ENCODE measurements around the gene IKBIP. TPM values are rescaled to one million over a fixed set of nuclear protein-coding genes. Genes with fewer than 3 reads are reported as not detected.
"Not testable (repeated sequence)": the region's sequence is repeated elsewhere in the genome, so short reads cannot be mapped to it uniquely, and the experiment has no call there.

Gene IKBIP
- total RNA-seq, 1 donor: 90.7 TPM

GRCh38 chr12:98653866-98654493 is 9.4 kb upstream of the IKBIP start:
- DNase-seq (ENCODE audit: low read depth): peak; percentile 77
- TF ChIP-seq CTCF (IDR thresholded peaks at IDR 0.05; ENCODE audit: insufficient read depth, low read depth, low read length): peak; percentile 66
- no peak overlapping the region for H3K4me3 ChIP-seq (ENCODE audit: low read depth, low read length)

- H3K4me3 ChIP-seq (ENCODE audit: low read depth, low read length): no peak overlapping the region
- no peak for TF ChIP-seq CTCF (IDR thresholded peaks at IDR 0.05; ENCODE audit: insufficient read depth, low read depth, low read length)
- no peak for DNase-seq (ENCODE audit: low read depth)
These were observed 6.7 kb upstream of the IKBIP start for GRCh38 chr12:98651328-98651727.

- H3K4me3 ChIP-seq (ENCODE audit: low read depth, low read length): peak overlapping the region; percentile 90
- DNase-seq (ENCODE audit: low read depth): peak; percentile 20
- TF ChIP-seq CTCF (IDR thresholded peaks at IDR 0.05; ENCODE audit: insufficient read depth, low read depth, low read length): no peak
These were observed 1.9 kb upstream of the IKBIP start for GRCh38 chr12:98646294-98647090.

GRCh38 chr12:98645572-98646067 is 1.0 kb upstream of the IKBIP start:
- peak; percentile 28 for DNase-seq (ENCODE audit: low read depth)
- H3K4me3 ChIP-seq (ENCODE audit: low read depth, low read length): peak overlapping the region; percentile 90
- TF ChIP-seq CTCF (IDR thresholded peaks at IDR 0.05; ENCODE audit: insufficient read depth, low read depth, low read length): no peak

- DNase-seq (ENCODE audit: low read depth): no peak
- peak overlapping the region; percentile 90 for H3K4me3 ChIP-seq (ENCODE audit: low read depth, low read length)
- peak; percentile 15 for TF ChIP-seq CTCF (IDR thresholded peaks at IDR 0.05; ENCODE audit: insufficient read depth, low read depth, low read length)
These were observed 216 bp downstream of the IKBIP start for GRCh38 chr12:98644433-98644711.

GRCh38 chr12:98642801-98643200 is 1.8 kb downstream of the IKBIP start:
- DNase-seq (ENCODE audit: low read depth): not testable (repeated sequence)

GRCh38 chr12:98639491-98639890 is 5.1 kb downstream of the IKBIP start:
- DNase-seq (ENCODE audit: low read depth): no peak
- TF ChIP-seq CTCF (IDR thresholded peaks at IDR 0.05; ENCODE audit: insufficient read depth, low read depth, low read length): no peak
- no peak overlapping the region for H3K4me3 ChIP-seq (ENCODE audit: low read depth, low read length)

More at GRCh38 chr12:98642801-98643200, 1.8 kb downstream of the IKBIP start:
- H3K4me3 ChIP-seq (ENCODE audit: low read depth, low read length): peak overlapping the region; percentile 90
